Activated CD8-positive, alpha-beta memory T cell treated with anti-CD3 and anti-CD28 coated beads for 24 hours (primary cell): ENCODE data around the gene CNTRL.
"Not testable (repeated sequence)": the region's sequence is repeated elsewhere in the genome, so short reads cannot be mapped to it uniquely, and the experiment has no call there.

Experiments used
- DNase-seq: peaks from one replicate; pipeline ENCODE4 v3.0.0-alpha.2; 2020

The CNTRL gene

GRCh38 chr9:121138561-121138960 is 63.8 kb downstream of the CNTRL start:
- DNase-seq: no peak

GRCh38 chr9:121138973-121139372 is 64.2 kb downstream of the CNTRL start:
- no peak for DNase-seq

DNA sequence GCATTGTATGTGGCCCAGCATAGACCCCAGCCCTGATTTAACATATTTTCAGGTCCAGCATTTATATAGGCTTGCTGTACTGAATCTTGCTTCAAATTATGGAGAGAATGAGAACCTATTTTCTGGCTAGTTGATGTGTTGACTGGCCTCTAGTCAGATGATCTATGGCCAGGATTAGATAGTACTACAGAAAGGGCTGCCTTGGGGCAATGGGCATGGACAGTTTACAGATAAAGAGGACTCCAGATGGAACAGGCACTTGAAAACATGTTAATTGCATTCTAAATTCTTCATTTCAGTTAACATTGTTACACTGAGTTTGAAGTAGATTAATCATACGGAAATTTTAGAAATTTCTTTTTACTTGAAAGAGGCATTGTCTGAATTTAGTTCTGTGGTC is 65.4 kb downstream of the CNTRL start:
- DNase-seq: no peak

DNA sequence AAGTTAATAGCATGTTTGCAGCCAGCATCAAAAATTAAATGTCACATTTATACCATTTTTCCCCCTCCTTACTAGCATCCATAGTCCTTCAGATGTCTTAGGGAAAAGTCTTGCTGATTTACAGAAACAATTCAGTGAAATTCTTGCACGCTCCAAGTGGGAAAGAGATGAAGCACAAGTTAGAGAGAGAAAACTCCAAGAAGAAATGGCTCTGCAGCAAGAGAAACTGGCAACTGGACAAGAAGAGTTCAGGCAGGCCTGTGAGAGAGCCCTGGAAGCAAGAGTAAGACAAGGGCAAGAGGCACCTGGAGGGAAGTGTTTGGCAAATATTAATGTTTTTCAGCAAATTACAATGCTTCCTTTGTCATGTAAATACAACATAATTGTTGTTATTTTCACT is 66.6 kb downstream of the CNTRL start:
- DNase-seq: no peak

DNA sequence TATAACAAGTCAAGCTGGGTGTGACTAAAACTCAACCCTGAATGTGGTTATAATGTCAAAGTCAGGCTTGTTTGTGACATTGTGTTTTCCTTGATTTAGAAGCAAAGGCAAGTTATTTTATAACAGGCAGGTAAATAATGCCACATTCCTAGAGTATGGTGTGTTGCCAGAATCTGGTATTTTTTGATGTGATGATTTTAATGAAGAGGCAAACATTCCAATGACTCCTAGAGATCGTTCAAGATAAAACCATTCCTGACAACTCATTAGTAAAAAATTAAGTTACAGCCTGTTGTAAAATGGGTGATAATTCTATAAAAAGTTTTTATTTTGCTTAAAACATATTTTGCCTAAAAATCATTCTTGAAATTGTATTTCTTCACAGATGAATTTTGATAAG is 67.0 kb downstream of the CNTRL start:
- DNase-seq: no peak

GRCh38 chr9:121143771-121144170 is 69.0 kb downstream of the CNTRL start:
- DNase-seq: no peak

- no peak for DNase-seq
These were observed 69.7 kb downstream of the CNTRL start for GRCh38 chr9:121144482-121144881.

GRCh38 chr9:121150188-121150587 is 75.4 kb downstream of the CNTRL start:
- DNase-seq: no peak

DNA sequence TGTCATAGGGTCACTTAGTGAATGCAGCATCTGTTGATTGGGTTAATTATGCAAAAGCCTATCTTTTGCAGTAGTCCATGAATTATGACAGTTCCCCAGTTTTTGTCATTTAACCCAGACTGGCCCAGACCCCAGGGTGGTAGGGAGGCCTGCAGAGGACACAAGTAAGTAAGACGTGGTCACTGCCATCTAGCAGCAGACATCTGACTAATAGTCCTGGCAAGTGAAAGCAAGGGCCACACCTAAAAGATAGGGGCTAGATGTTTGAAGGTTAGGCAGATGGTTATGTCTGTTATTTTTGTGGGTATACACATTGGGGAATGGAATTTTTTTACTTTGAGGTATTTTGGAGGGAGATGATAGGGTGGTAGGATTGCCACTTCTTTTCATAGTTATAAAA is 78.9 kb downstream of the CNTRL start:
- no peak for DNase-seq

DNA sequence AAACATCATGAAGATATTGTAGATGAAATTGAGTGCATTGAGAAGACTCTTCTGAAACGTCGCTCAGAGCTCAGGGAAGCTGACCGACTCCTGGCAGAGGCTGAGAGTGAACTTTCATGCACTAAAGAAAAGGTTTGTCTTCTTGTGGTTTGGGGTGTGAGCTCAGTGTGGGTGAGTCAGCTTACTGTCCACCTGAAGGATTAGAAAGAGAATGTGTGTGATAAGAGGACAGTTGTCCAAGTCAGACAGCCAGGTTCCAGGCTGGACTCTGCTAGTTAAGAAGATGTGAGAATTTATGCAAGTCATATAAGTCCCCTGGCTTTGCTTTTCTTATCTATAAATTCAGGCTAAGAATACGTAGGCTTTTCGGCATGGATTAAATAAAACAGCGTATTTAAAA is 80.0 kb downstream of the CNTRL start:
- no peak for DNase-seq

- no peak for DNase-seq
These were observed 81.5 kb downstream of the CNTRL start for GRCh38 chr9:121156263-121156731.

GRCh38 chr9:121157939-121158338 is 83.2 kb downstream of the CNTRL start:
- no peak for DNase-seq

- no peak for DNase-seq
These were observed 85.3 kb downstream of the CNTRL start for GRCh38 chr9:121160025-121160424.

GRCh38 chr9:121168052-121168451 is 93.3 kb downstream of the CNTRL start:
- DNase-seq: no peak

DNA sequence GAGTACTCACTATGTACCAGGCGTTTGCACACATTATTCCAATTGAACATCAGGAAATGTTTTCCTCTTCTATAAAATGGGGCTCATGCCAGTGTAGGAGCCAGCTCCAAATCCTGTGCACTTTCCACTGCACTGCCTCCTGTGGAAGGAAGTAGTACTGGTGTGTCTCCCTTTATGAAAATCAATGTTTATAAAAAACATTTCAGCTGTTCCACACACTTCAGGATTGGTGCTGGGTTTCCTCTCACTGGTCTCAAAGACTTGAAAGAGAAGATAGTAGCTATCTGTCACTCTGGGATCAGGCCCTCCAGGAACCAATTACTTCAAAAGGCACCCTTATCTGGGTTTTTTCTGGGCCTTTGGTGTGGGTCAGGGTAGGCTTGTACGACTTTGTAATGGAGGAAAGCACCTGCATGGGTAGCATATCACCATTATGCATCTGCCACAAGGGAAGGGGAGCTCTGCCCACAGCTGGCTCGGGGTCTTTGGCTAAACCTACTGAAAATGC is 94.4 kb downstream of the CNTRL start:
- DNase-seq: no peak

- no peak for DNase-seq
These were observed 96.5 kb downstream of the CNTRL start for GRCh38 chr9:121171236-121171635.

- DNase-seq: no peak
These were observed 98.2 kb downstream of the CNTRL start for GRCh38 chr9:121172726-121173487.

GRCh38 chr9:121173501-121173900 is 98.7 kb downstream of the CNTRL start:
- DNase-seq: no peak

DNA sequence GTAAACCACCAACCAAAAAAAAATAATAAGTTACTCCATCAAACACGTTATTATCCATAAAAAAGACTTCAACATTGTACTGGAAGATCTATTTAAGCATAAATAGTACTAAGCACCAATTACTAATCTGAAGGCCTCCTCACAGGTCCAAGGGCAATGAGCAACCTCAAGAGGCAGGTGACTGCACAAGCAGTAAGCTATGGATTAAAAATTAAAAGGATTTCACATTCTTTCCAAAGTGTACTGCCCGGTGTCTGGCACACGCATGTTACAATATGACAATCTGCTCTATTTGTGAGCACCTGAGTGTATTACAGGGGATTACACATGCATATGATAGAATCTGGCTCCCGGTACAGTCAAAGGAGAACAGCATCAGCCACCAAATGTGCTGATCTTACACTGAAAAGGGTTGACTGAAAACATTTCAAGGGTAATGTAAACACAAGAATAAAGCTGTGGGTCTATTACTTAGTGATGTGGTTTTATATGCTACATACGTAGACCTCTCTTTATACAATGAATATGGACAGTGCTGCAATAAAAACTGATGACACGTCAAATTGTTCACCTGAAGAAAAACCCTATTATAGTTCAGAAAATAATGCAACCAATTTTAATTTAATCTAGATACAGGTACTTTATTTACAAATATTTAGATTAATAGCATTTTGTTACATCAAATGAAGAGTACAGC is 104.1 kb downstream of the CNTRL start:
- DNase-seq: no peak

DNA sequence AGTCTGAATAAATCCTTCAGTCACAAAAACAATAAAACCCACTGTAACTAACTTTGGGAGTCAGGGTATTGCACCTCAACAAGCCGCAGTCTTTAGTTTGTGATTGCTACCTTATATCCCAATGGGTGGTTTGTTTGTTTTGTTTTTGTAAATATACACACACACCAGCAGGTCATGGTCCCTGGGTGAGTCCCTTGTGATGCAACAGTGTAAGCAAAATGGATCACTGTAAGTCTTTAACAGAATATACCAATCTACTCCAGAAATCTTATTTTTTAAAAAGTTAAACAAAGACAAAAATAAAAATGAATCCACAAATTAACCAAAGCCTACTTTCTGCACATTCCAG is 104.6 kb downstream of the CNTRL start:
- DNase-seq: not testable (repeated sequence)

DNA sequence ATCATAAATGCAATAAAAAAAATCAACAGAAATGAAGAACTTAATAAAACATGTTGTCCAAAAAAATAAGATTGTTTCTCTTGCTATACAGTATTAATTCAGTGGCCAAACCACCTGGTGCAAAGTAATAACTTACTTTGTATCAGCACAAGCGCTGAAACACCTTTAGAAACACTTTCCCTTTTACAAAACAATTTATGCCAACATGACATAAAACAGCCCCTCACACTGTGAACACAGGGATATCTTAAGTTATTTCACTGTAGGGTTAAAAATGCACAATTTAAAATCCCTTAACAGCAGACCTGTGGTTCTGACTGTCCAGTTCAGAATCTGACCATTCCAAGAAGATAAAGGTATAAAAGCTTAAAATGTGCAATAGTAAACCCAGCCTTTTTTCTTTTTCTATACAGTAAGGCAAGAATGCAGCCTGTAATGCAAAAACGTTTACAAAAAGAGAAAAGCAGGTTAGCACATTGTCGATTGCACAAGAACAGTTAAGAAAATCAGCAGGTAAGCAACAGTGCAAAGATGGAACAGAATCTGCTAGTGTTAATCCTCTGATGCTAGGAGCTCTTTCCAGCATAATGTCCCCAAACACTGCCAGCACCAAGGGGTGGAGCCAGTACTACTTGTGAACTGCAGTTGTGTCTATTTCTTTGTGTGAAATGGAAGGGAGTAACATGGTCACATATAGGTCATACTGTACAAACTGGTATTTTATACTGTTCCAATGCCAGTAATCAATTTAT is 105.4 kb downstream of the CNTRL start:
- no peak for DNase-seq

DNA sequence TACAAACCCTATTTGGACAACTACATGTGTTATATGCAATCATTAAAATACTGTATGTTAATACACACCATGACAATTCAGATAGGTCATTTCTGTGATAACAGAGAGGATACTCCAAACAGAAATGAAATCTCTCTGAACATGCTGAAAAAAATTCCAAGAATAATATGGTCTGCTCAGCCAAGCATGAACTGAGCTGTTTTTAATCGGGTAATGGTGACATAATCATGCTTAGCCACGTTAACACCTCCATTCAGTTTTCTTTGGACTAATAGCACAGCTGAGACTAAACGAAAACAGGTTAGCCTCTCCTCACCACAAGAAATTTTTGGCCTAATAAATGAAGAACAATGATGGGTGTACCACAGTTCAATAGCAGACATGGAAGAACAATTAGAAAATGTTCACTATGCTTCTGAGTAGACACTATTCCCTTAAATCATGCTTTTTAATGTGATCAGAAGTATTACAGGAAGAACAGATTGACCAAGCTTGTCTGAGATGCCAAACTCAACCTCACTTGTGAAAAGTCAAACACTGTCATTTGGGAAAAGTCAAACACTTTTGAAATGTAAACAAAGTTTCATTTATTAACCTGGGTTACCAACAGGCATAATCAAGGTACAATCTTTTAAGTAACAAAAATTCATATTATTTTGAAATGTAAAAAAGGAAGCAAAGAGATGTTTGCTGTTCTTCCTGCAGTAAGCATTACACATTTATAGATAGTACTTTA is 107.5 kb downstream of the CNTRL start:
- DNase-seq: no peak

DNA sequence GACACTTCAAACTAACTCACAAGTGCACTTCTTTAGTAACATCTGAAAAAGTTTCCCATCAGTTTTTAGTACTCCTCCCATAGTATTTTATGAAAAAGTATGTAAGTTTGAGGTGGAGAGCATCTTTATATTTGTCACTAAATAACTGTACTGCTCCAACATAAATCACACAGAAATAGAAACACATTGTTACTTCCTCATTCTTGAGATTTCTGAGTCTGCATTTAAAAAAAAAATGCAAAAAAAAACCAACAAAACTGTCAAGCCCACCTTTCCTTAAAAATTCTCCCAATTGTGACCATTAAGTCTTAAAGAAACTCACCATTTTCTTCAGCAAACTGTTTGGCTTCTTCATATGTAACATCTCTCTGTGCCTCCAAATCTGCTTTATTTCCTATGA is 108.2 kb downstream of the CNTRL start:
- no peak for DNase-seq
